HepG2 (cell line): ENCODE data around the gene ORC1. TPM values are rescaled to one million over a fixed set of nuclear protein-coding genes. Genes with fewer than 3 reads are reported as not detected.

Experiments
- ATAC-seq: fragments of 200-7000 bp; cut with Tn5 transposase; 3 replicates; pipeline ENCODE4 v1.9.1; 2020; ENCODE audit warnings: mild to moderate bottlenecking, moderate library complexity
- BruUV-seq: library from RNA; stranded (reverse); fragments of 400-500 nt; replicated peaks from 2 replicates; lab custom pipeline; 2021; lab: Mats Ljungman, UMichigan
- CTCF ChIA-PET: fragments of 300-600 bp; formaldehyde crosslinking; extraction: SDS; loops from one replicate; lab custom pipeline; 2021; ENCODE audit warnings: low total read pairs, inconsistent platforms, low intra/inter-chr PET ratio; lab: Yijun Ruan, JAX
- POLR2A ChIA-PET: fragments of 350-600 bp; sonication (Branson Sonifier 250); formaldehyde crosslinking; loops from one replicate; lab custom pipeline; 2020; ENCODE audit warnings: antibody characterized with exemption, inconsistent platforms; lab: Yijun Ruan, JAX
- DNase-seq: peaks from one replicate; pipeline ENCODE4 v3.0.0-alpha.2; 2015; ENCODE audit warnings: low spot score
- FAIRE-seq: peaks from 3 replicates; lab custom pipeline; 2011; peaks lifted over from hg19 to GRCh38; lab: Jason Lieb, UNC
- H2AFZ ChIP-seq: one replicate; pipeline ENCODE4 v1.6.1; 2011; ENCODE audit warnings: low read length, inconsistent platforms
- H3K27ac ChIP-seq: fragments of 300-600 bp; 3 replicates; pipeline ENCODE4 v1.8.0; 2011; ENCODE audit warnings: mixed run types, mild to moderate bottlenecking, mixed read lengths, low read length, inconsistent platforms; ENCODE audit not compliant: insufficient read depth; ENCODE audit errors: extremely low read length
- H3K27me3 ChIP-seq, 2 experiments: fragments of 200-600 bp in 1 of 2; 2 replicates in 1 of 2; 3 replicates in 1 of 2; pipeline versions ENCODE4 v1.6.0 to v1.8.0; 2011; ENCODE audit warnings: low read length in 2 of 2, mild to moderate bottlenecking in 2 of 2, moderate library complexity in 2 of 2, inconsistent platforms in 1 of 2; ENCODE audit not compliant: insufficient read depth in 2 of 2, control insufficient read depth in 1 of 2
- H3K36me3 ChIP-seq, 2 experiments: fragments of 200-600 bp in 1 of 2; replicated peaks in 1 of 2; 2 replicates in 1 of 2; 3 replicates in 1 of 2; pipeline versions ENCODE4 v1.5.1 to v1.8.0; 2011; ENCODE audit warnings: low read length in 2 of 2, inconsistent platforms in 1 of 2; ENCODE audit not compliant: insufficient read depth in 2 of 2, control insufficient read depth in 1 of 2
- H3K4me1 ChIP-seq: 2 replicates; pipeline ENCODE4 v1.5.1; 2012; ENCODE audit warnings: low read length, inconsistent platforms; ENCODE audit not compliant: insufficient read depth
- H3K4me2 ChIP-seq: 2 replicates; pipeline ENCODE4 v1.6.0; 2011; ENCODE audit warnings: low read depth, low read length, inconsistent platforms
- H3K4me3 ChIP-seq, 3 experiments: fragments of 200-600 bp in 1 of 3; sonication (generic), shearing (Covaris generic) in 1 of 3; replicated peaks in 1 of 3; 2 replicates each; pipeline ENCODE4 v1.5.1; 2011 to 2016; ENCODE audit warnings: low read length in 3 of 3, inconsistent platforms in 2 of 3, low read depth in 2 of 3, mild to moderate bottlenecking in 2 of 3, control low read depth in 1 of 3, mixed read lengths in 1 of 3; ENCODE audit not compliant: insufficient read depth in 1 of 3
- H3K79me2 ChIP-seq: one replicate; pipeline ENCODE4 v1.6.1; 2011; ENCODE audit warnings: low read length, inconsistent platforms; ENCODE audit not compliant: insufficient read depth
- H3K9ac ChIP-seq: 2 replicates; pipeline ENCODE4 v1.6.0; 2011; ENCODE audit warnings: mild to moderate bottlenecking, low read depth, low read length, inconsistent platforms; ENCODE audit not compliant: insufficient read depth
- H3K9me3 ChIP-seq: 2 replicates; pipeline ENCODE4 v1.5.1; 2012; ENCODE audit warnings: mild to moderate bottlenecking, low read length
- H4K20me1 ChIP-seq: 2 replicates; pipeline ENCODE4 v1.6.0; 2011; ENCODE audit warnings: inconsistent platforms, mild to moderate bottlenecking, low read length, moderate library complexity; ENCODE audit not compliant: insufficient read depth
- ATF5 ChIP-seq: sonication (generic); formaldehyde crosslinking; IDR thresholded peaks from 2 replicates; pipeline ENCODE4 v1.4.0; 2020; ENCODE audit warnings: mild to moderate bottlenecking, low read depth, missing genetic modification reagents
- BCL3 ChIP-seq: sonication (generic); formaldehyde crosslinking; IDR thresholded peaks from 2 replicates; pipeline ENCODE4 v1.5.1; 2020; ENCODE audit warnings: mild to moderate bottlenecking, missing genetic modification reagents, moderate library complexity
- CCAR2 ChIP-seq: fragments of 200-400 bp; formaldehyde crosslinking; optimal IDR thresholded peaks from 2 replicates; pipeline ENCODE3; 2018; ENCODE audit warnings: low read depth, mild to moderate bottlenecking, low read length, moderate library complexity
- DPF2 ChIP-seq: sonication (generic); formaldehyde crosslinking; IDR thresholded peaks from 2 replicates; pipeline ENCODE4 v1.4.0; 2020; ENCODE audit warnings: mild to moderate bottlenecking, low read depth, missing genetic modification reagents, borderline replicate concordance
- ETV5 ChIP-seq: IDR thresholded peaks from 2 replicates; pipeline ENCODE4 v1.6.1; 2018; ENCODE audit warnings: missing biosample characterization, missing genetic modification reagents, inconsistent platforms, borderline replicate concordance
- FOXP1 ChIP-seq, 2 experiments: fragments of 450-650 bp in 1 of 2; IDR thresholded peaks; 2 replicates each; pipeline ENCODE4 v1.6.1; 2017 to 2018; ENCODE audit warnings: antibody characterized with exemption in 1 of 2
- GRHL1 ChIP-seq: sonication (generic); formaldehyde crosslinking; conservative IDR thresholded peaks from 2 replicates; pipeline ENCODE4 v1.8.0; 2022; ENCODE audit warnings: missing genetic modification reagents
- HOXA3 ChIP-seq: sonication (generic); formaldehyde crosslinking; IDR thresholded peaks from 2 replicates; pipeline ENCODE4 v1.5.0; 2020; ENCODE audit warnings: missing genetic modification reagents
- KDM1A ChIP-seq: IDR thresholded peaks from 2 replicates; pipeline ENCODE4 v1.6.1; 2016; ENCODE audit warnings: missing compliant biosample characterization
- NR2F1 ChIP-seq, 2 experiments: fragments of 450-650 bp in 1 of 2; formaldehyde crosslinking in 1 of 2; IDR thresholded peaks; 2 replicates each; pipeline versions ENCODE4 v1.5.0 to v1.6.1; 2016 to 2020; ENCODE audit warnings: mild to moderate bottlenecking in 1 of 2, missing compliant biosample characterization in 1 of 2, missing genetic modification reagents in 1 of 2, moderate library complexity in 1 of 2
- PAX8 ChIP-seq: sonication (generic); formaldehyde crosslinking; IDR thresholded peaks from 2 replicates; pipeline ENCODE4 v1.8.0; 2022; ENCODE audit warnings: mild to moderate bottlenecking, missing genetic modification reagents, borderline replicate concordance
- PLRG1 ChIP-seq: fragments of 450-650 bp; conservative IDR thresholded peaks from 2 replicates; pipeline ENCODE4 v1.6.1; 2016
- RBFOX2 ChIP-seq: fragments of 200-400 bp; formaldehyde crosslinking; IDR thresholded peaks from 2 replicates; pipeline ENCODE4 v1.6.1; 2017; ENCODE audit warnings: low read depth, mild to moderate bottlenecking, low read length
- RCOR2 ChIP-seq: IDR thresholded peaks from 2 replicates; pipeline ENCODE4 v1.6.1; 2016; ENCODE audit warnings: missing biosample characterization, missing genetic modification reagents
- SCMH1 ChIP-seq: sonication (generic); formaldehyde crosslinking; IDR thresholded peaks from 2 replicates; pipeline ENCODE4 v1.9.0; 2021; ENCODE audit warnings: missing genetic modification reagents, mild to moderate bottlenecking, borderline replicate concordance
- ZFP82 ChIP-seq: sonication (generic); formaldehyde crosslinking; IDR thresholded peaks from 2 replicates; pipeline ENCODE4 v1.5.1; 2020; ENCODE audit warnings: mild to moderate bottlenecking, missing genetic modification reagents, borderline replicate concordance
- ZNF234 ChIP-seq: sonication (generic); formaldehyde crosslinking; conservative IDR thresholded peaks from 2 replicates; pipeline ENCODE4 v1.5.1; 2020; ENCODE audit warnings: mild to moderate bottlenecking, missing genetic modification reagents
- ZNF644 ChIP-seq: IDR thresholded peaks from 2 replicates; pipeline ENCODE4 v1.6.1; 2016; ENCODE audit warnings: low read depth
- ZNF775 ChIP-seq: sonication (generic); formaldehyde crosslinking; IDR thresholded peaks from 2 replicates; pipeline ENCODE4 v1.4.0; 2020; ENCODE audit warnings: missing genetic modification reagents, mild to moderate bottlenecking, moderate library complexity, borderline replicate concordance
- WGBS: methylation state at CpG from one replicate; pipeline ENCODE4 v1.1.6; 2017; ENCODE audit warnings: low lambda C conversion rate; 5-methylcytosine and 5-hydroxymethylcytosine counted together
- in situ Hi-C: cut with HindIII; loops from 2 replicates; pipeline ENCODE4 v1.10.0; 2017; ENCODE audit warnings: low pct_unique_long_range_greater_than_20kb; ENCODE audit not compliant: extremely low pct_ligation_motif_present
- intact Hi-C: fragments of 100-400 bp; cut with micrococcal nuclease; formaldehyde crosslinking; loops from one replicate; pipeline ENCODE4 v1.10.0; 2022; ENCODE audit not compliant: unreplicated experiment
- polyA plus RNA-seq, 8 experiments: library from polyadenylated mRNA; depleted of rRNA in 3 of 8; stranded (reverse) in 7 of 8; unstranded in 1 of 8; fragments of >200 nt; fragmentation: Illumina TruSeq in 4 of 8; extraction: Trizol in 4 of 8; gene quantifications; 2 replicates each; pipeline versions ENCODE4 v1.2.1 to v1.2.3, GENCODE V29; 2011 to 2016; ENCODE audit warnings: low read depth in 4 of 8, missing spikeins in 1 of 8, mixed read lengths in 1 of 8; ENCODE audit not compliant: insufficient read depth in 1 of 8
- total RNA-seq, 5 experiments: library from RNA; depleted of rRNA; stranded (reverse); fragments of >200 nt; fragmentation: Illumina TruSeq; extraction: Trizol; gene quantifications; 2 replicates each; pipeline ENCODE4 v1.2.3, GENCODE V29; 2016; ENCODE audit warnings: low read depth in 1 of 5

The ORC1 gene
- total and polyA plus RNA-seq, 2 of the 13 experiments (the other 11 are each of a cell fraction or from before 2014, with no cell fraction given): 7.0 to 23.5 TPM

GRCh38 chr1:52332411-52332810 lies 71.8 kb downstream of the ORC1 start:
- DNase-seq (no peak), ATAC-seq (no peak), FAIRE-seq (no peak)
- Histone ChIP-seq H3K79me2 (no peaks in the 10 kb centered on the region), H3K36me3 (peaks cover 1 to 16% of the 10 kb centered on the region in 2 experiments; a peak in 4 of 5 replicates), H2AFZ (no peak overlapping the region), H3K4me1 (peaks cover 17% of the 10 kb centered on the region), H3K9ac (no peak overlapping the region), H4K20me1 (no peaks in the 10 kb centered on the region), H3K4me2 (no peak overlapping the region), H3K27me3 (no peaks in the 10 kb centered on the region), H3K4me3 (no peak overlapping the region), H3K27ac (no peak overlapping the region), H3K9me3 (no peaks in the 10 kb centered on the region)
- BruUV-seq: no TSS peak
- 94% methylated on average over 1 of the region's 1 CpG for WGBS
- ChIA-PET CTCF (no interaction called here), POLR2A (no interaction called here)
- in situ Hi-C loops: no loop called here
- intact Hi-C loops: no loop called here
- TF ChIP-seq FOXP1 (IDR thresholded peaks at IDR 0.05) (no peak), FOXP1 (CRISPR knock-in tag; IDR thresholded peaks at IDR 0.05) (no peak), HOXA3 (CRISPR knock-in tag) (no peak), KDM1A (CRISPR knock-in tag) (no peak), PAX8 (CRISPR knock-in tag) (no peak), ZNF644 (CRISPR knock-in tag) (no peak), ZNF234 (CRISPR knock-in tag) (no peak), ATF5 (CRISPR knock-in tag) (no peak), ZFP82 (CRISPR knock-in tag) (no peak), GRHL1 (CRISPR knock-in tag) (no peak), ETV5 (CRISPR knock-in tag) (no peak), NR2F1 (CRISPR knock-in tag; IDR thresholded peaks at IDR 0.05) (no peak), BCL3 (CRISPR knock-in tag) (no peak), RBFOX2 (no peak), RCOR2 (no peak), PLRG1 (no peak), ZNF775 (CRISPR knock-in tag) (no peak), DPF2 (no peak), SCMH1 (CRISPR knock-in tag) (no peak), CCAR2 (no peak)
